Kidney epithelial cell (primary cell): ENCODE results near the gene ASCL5. TPM values are rescaled to one million over a fixed set of nuclear protein-coding genes. Genes with fewer than 3 reads are reported as not detected.

ENCODE experiments used
- DNase-seq: peaks from one replicate; pipeline ENCODE4 v3.0.0-alpha.2; 2010; ENCODE audit warnings: low read depth
- H3K27me3 ChIP-seq: 2 replicates; pipeline ENCODE4 v1.6.0; 2011; ENCODE audit warnings: low read length; ENCODE audit not compliant: control insufficient read depth, insufficient read depth
- H3K36me3 ChIP-seq: 2 replicates; pipeline ENCODE4 v1.5.1; 2011; ENCODE audit warnings: low read length; ENCODE audit not compliant: control insufficient read depth, insufficient read depth
- H3K4me3 ChIP-seq: 2 replicates; pipeline ENCODE4 v1.5.1; 2011; ENCODE audit warnings: low read depth, mild to moderate bottlenecking, control low read depth, low read length
- total RNA-seq: library from RNA; depleted of rRNA; stranded (reverse); fragments of >200 nt; gene quantifications from 2 replicates; pipeline ENCODE4 v1.2.3, GENCODE V29; 2015
- TF ChIP-seq, protein P1 (sequence below): IDR thresholded peaks from 2 replicates; pipeline ENCODE4 v1.5.1; 2011; ENCODE audit warnings: mild to moderate bottlenecking, moderate library complexity, low read length, control low read depth, inconsistent platforms; ENCODE audit not compliant: insufficient read depth, poor library complexity, severe bottlenecking

Gene ASCL5
- total RNA-seq, 1 donor from 2014 or later, result not detected

DNA sequence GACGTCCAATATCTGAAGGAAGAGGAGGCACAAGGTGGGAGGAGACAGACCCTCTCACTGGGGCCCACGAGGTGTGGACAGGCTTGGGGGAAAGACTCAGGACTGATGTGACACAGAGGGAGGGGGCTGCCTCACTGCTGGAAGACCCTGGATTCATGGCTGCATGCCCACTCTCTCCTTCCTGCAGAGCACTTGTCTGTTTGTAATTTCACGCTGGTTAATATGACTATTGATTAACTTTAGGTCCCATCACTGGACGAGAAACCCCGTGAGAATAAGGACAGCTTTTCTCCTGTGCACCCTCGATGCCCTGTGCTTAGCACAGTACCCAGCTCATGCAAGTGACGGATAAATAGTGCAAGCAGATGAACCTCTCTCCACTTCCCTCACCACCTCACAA lies 49.9 kb downstream of the ASCL5 start:
- no peak for DNase-seq
- TF ChIP-seq, protein P1, sequence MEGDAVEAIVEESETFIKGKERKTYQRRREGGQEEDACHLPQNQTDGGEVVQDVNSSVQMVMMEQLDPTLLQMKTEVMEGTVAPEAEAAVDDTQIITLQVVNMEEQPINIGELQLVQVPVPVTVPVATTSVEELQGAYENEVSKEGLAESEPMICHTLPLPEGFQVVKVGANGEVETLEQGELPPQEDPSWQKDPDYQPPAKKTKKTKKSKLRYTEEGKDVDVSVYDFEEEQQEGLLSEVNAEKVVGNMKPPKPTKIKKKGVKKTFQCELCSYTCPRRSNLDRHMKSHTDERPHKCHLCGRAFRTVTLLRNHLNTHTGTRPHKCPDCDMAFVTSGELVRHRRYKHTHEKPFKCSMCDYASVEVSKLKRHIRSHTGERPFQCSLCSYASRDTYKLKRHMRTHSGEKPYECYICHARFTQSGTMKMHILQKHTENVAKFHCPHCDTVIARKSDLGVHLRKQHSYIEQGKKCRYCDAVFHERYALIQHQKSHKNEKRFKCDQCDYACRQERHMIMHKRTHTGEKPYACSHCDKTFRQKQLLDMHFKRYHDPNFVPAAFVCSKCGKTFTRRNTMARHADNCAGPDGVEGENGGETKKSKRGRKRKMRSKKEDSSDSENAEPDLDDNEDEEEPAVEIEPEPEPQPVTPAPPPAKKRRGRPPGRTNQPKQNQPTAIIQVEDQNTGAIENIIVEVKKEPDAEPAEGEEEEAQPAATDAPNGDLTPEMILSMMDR, result no peak
- no peak overlapping the region for H3K4me3 ChIP-seq
- peaks cover 4% of the 10 kb centered on the region for H3K27me3 ChIP-seq
- no peaks in the 10 kb centered on the region for H3K36me3 ChIP-seq

DNA sequence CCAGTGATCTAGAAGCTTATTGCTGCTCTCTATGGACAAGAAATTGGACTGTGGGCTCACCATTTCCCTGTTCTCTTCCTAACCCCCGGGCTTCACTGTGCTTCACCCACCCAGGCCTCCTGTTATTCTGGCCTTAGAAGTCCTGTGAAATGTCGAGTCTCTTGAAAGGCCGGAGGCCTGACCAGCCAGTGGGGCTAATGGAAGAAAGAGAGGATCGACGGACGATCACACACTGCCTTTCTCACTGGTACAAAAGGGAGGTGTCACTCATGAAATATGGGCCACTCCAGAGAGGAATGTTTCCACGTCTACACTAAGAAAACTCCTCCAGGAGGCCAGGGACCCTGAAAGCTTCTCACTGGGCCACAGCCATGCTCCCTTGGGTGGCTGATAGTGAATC lies 50.9 kb downstream of the ASCL5 start:
- TF ChIP-seq, protein P1, result no peak
- Histone ChIP-seq H3K4me3 (no peak overlapping the region), H3K36me3 (no peaks in the 10 kb centered on the region), H3K27me3 (peaks cover 4% of the 10 kb centered on the region)
- no peak for DNase-seq

DNA sequence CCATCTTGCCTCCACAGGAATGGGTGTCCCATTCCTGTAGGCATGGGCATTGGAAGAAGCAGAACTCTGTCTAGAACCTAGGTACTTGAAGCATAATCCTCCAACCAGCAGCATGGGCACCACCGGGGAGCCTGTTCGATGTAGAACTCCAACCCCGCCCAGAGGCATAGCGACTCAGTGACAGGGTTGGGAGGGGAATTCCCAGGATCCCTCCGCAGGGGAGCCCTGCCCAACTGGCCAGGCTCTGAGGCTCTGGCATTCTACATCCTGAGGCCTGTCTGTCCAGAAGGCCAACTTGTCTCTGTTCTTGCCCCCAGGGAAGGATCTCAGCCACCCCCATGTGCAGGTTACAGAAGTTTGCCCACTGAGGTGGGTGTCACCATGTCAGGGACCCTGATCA lies 53.0 kb downstream of the ASCL5 start:
- Histone ChIP-seq H3K4me3 (no peak overlapping the region), H3K27me3 (peaks cover 12% of the 10 kb centered on the region), H3K36me3 (no peaks in the 10 kb centered on the region)
- TF ChIP-seq, protein P1, result no peak
- DNase-seq, result no peak

DNA sequence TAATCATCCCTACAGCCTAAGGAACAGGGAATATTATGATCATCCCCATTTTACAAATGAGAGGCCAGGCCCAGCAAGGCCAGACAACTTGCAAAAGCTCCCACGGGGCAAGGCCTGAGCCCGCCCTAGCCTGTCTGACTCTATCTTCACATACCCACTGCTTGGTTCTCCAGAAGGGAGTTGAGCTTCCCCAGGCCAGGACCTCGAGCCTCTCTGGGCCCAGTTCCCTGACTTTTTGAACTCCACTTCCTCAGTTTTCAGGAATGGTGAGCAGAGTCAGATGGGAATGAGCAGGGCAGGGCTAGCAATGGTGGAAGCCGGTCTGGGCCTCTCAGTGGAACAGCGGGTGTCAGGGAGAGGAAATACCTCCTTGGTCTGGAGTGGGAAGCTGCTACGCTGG lies 54.1 kb downstream of the ASCL5 start:
- Histone ChIP-seq H3K36me3 (no peaks in the 10 kb centered on the region), H3K4me3 (no peak overlapping the region), H3K27me3 (peaks cover 13% of the 10 kb centered on the region)
- DNase-seq, result no peak
- TF ChIP-seq, protein P1, result no peak

DNA sequence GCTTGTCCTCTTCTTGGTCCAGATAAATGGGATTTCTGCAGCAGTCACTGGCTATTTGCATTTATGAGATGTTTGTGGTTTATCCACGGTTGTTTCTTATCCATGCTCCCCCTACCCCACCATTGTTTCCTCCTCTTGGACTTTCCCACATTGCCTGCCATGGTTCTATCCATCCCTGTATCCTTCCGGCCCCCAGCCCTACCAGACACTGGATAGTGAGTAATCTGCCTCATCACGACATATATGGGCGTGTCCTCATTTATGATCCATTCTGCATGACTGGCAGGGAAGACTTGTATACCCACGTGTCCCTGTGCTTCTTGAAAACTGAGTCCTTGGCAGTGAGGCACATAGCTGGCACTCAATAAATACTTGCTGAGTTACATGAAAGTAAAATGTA lies 54.8 kb downstream of the ASCL5 start:
- no peak for DNase-seq
- H3K4me3 ChIP-seq, result no peak overlapping the region
- TF ChIP-seq, protein P1, result no peak
- no peaks in the 10 kb centered on the region for H3K36me3 ChIP-seq
- H3K27me3 ChIP-seq, result peaks cover 10% of the 10 kb centered on the region

DNA sequence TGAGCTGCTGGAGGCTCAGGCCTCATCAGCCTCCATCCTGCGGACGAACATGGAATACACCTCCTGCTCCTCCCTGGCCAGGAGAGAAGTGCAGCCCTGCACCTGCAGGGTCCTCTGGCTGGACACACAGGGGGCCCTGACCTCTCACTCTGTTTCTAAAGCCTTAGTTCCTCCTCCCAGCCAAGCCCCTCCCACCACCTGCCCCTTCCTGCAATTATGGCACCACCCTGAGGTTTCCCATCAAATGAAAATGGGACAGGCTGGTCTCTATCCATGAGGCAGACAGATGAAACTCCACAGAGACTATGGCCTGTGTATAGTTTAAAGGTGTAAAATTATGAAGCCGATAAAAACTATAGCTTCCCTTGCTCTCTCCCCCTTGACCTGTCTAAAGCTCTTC lies 57.3 kb downstream of the ASCL5 start:
- H3K27me3 ChIP-seq, result peaks cover 13% of the 10 kb centered on the region
- H3K4me3 ChIP-seq, result no peak overlapping the region
- TF ChIP-seq, protein P1, result no peak
- DNase-seq, result no peak
- H3K36me3 ChIP-seq, result no peaks in the 10 kb centered on the region
